Activated naive CD4-positive, alpha-beta T cell (primary cell): Measurements from ENCODE around the gene MCMBP.
A peak's percentile ranks its signal among the peaks of the same experiment; 100 is the strongest.
"Not testable (repeated sequence)": the region's sequence is repeated elsewhere in the genome, so short reads cannot be mapped to it uniquely, and the experiment has no call there.

Source experiments
- DNase-seq, 4 experiments: peaks; one replicate each; lab custom pipeline; 2025; lab: John Stamatoyannopoulos, UW

MCMBP gene

GRCh38 chr10:119872610-119872859, at the start of gene MCMBP:
Gene MCMBP, minus strand, starts transcription at chr10:119872843. Its CDS starts 259 bp downstream, at chr10:119872584.
- no peak for DNase-seq

- no peak for DNase-seq
Observed at GRCh38 chr10:119919826-119920225, 47.2 kb upstream of the MCMBP start.

GRCh38 chr10:119919271-119919670, 46.6 kb upstream of the MCMBP start:
- DNase-seq, result no peak

- no peak for DNase-seq
Observed at GRCh38 chr10:119917777-119918176, 45.1 kb upstream of the MCMBP start.

- no peak for DNase-seq
Observed at GRCh38 chr10:119910689-119911088, 38.0 kb upstream of the MCMBP start.

GRCh38 chr10:119908166-119908565, 35.5 kb upstream of the MCMBP start:
- DNase-seq, result no peak

- DNase-seq, result not testable (repeated sequence)
Observed at GRCh38 chr10:119907695-119908094, 35.1 kb upstream of the MCMBP start.

- DNase-seq, result no peak
Observed at GRCh38 chr10:119903946-119904666, 31.5 kb upstream of the MCMBP start.

- no peak for DNase-seq
Observed at GRCh38 chr10:119898577-119898976, 25.9 kb upstream of the MCMBP start.

- DNase-seq, result no peak
Observed at GRCh38 chr10:119896937-119897770, 24.5 kb upstream of the MCMBP start.

- no peak for DNase-seq
Observed at GRCh38 chr10:119896061-119896655, 23.5 kb upstream of the MCMBP start.

- no peak for DNase-seq
Observed at GRCh38 chr10:119893845-119894427, 21.3 kb upstream of the MCMBP start.

GRCh38 chr10:119893074-119893473, 20.4 kb upstream of the MCMBP start:
- no peak for DNase-seq

GRCh38 chr10:119892188-119893065, 19.8 kb upstream of the MCMBP start, which contains the start of gene SEC23IP:
Gene SEC23IP, plus strand, starts transcription at chr10:119892730. Its CDS starts 53 bp downstream, at chr10:119892783.
- peak; percentile 67 to 82 (median 72) for DNase-seq

- DNase-seq, result not testable (repeated sequence)
Observed at GRCh38 chr10:119891849-119892187, 19.2 kb upstream of the MCMBP start.

- not testable (repeated sequence) for DNase-seq
Observed at GRCh38 chr10:119890307-119890706, 17.7 kb upstream of the MCMBP start.

- DNase-seq, result not testable (repeated sequence)
Observed at GRCh38 chr10:119889201-119889600, 16.6 kb upstream of the MCMBP start.

GRCh38 chr10:119888715-119889114, 16.1 kb upstream of the MCMBP start:
- not testable (repeated sequence) for DNase-seq

- not testable (repeated sequence) for DNase-seq
Observed at GRCh38 chr10:119886070-119886469, 13.4 kb upstream of the MCMBP start.

- not testable (repeated sequence) for DNase-seq
Observed at GRCh38 chr10:119883901-119884611, 11.4 kb upstream of the MCMBP start.

- no peak for DNase-seq
Observed at GRCh38 chr10:119878524-119878923, 5.9 kb upstream of the MCMBP start.
